GM18505 (cell line): ENCODE results near the gene SCYL3.
"Not testable (repeated sequence)": the region's sequence is repeated elsewhere in the genome, so short reads cannot be mapped to it uniquely, and the experiment has no call there.

ENCODE experiments used
- ATAC-seq: cut with Tn5 transposase; IDR thresholded peaks from one replicate; pipeline ENCODE4 v1.9.1; 2021; ENCODE audit not compliant: unreplicated experiment
- POLR2A ChIP-seq: IDR thresholded peaks from 4 replicates; pipeline ENCODE4 v1.6.1; 2011; ENCODE audit warnings: borderline replicate concordance; ENCODE audit not compliant: insufficient read depth, insufficient read length; ENCODE audit errors: extremely low read depth

Gene SCYL3, protein sequence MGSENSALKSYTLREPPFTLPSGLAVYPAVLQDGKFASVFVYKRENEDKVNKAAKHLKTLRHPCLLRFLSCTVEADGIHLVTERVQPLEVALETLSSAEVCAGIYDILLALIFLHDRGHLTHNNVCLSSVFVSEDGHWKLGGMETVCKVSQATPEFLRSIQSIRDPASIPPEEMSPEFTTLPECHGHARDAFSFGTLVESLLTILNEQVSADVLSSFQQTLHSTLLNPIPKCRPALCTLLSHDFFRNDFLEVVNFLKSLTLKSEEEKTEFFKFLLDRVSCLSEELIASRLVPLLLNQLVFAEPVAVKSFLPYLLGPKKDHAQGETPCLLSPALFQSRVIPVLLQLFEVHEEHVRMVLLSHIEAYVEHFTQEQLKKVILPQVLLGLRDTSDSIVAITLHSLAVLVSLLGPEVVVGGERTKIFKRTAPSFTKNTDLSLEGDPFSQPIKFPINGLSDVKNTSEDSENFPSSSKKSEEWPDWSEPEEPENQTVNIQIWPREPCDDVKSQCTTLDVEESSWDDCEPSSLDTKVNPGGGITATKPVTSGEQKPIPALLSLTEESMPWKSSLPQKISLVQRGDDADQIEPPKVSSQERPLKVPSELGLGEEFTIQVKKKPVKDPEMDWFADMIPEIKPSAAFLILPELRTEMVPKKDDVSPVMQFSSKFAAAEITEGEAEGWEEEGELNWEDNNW

GRCh38 chr1:169893645-169894423 lies at the start of gene SCYL3:
TSS of gene SCYL3 (minus strand) at chr1:169893896. CDS start at chr1:169888840, 5,056 bp downstream.
- peak; percentile 85 for TF ChIP-seq POLR2A
- ATAC-seq: peak; percentile 87

- TF ChIP-seq POLR2A: no peak
- ATAC-seq: no peak
These were observed 48.5 kb upstream of the SCYL3 start for GRCh38 chr1:169941982-169942830.

- ATAC-seq: no peak
These were observed 40.5 kb upstream of the SCYL3 start for GRCh38 chr1:169933984-169934725.

GRCh38 chr1:169931795-169932231 lies 38.1 kb upstream of the SCYL3 start:
- TF ChIP-seq POLR2A: no peak
- no peak for ATAC-seq

More at GRCh38 chr1:169933984-169934725, 40.5 kb upstream of the SCYL3 start:
- no peak for TF ChIP-seq POLR2A

DNA sequence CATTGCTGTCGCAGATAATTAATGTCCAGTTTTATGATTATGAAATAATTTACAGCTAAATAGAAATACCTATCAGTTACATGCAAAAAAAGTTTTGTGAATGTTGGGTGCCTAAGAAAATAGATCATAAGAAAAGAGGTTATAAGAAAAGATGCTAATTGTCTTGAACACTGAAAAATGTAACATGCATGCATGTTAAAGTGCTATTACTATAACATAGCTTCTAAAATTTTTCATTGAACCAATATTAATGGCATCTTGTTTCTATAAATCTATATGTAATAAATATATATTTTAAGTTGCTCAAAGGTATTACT lies 35.5 kb upstream of the SCYL3 start:
- no peak for TF ChIP-seq POLR2A
- no peak for ATAC-seq

DNA sequence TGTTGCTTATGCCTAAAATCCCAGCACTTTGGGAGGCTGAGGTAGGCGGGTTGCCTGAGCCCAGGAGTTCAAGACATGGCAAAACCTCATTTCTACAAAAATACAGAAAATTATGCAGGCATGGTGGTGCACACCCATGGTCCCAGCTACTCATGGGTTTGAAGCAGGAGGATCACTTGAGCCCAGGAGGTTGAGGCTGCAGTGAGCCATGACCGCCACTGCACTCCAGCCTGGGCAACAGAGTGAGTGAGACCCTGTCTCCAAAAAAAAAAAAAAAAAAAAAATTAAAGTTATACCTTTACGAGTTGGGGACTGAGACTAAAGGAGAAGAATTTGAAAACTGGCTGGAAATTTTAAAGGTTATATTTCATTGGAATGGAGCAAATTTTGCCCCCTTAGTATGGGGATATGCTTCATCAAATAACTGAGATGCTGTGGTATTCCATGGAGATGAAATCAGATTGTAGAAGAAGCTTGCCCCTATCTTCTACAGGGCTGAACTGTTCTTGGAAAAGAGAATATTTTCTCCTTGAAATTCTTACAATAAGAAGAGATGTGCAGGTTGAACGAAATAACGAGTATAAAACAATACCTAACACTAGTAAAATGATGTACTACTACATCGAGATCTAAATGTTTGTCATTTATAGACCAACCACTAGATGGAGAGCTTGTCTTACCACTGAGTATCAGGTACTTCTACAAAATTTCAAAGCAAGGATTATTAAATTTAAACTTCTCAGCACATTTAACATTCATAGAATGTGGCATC lies 34.9 kb upstream of the SCYL3 start:
- ATAC-seq: peak; percentile 67
- no peak for TF ChIP-seq POLR2A

DNA sequence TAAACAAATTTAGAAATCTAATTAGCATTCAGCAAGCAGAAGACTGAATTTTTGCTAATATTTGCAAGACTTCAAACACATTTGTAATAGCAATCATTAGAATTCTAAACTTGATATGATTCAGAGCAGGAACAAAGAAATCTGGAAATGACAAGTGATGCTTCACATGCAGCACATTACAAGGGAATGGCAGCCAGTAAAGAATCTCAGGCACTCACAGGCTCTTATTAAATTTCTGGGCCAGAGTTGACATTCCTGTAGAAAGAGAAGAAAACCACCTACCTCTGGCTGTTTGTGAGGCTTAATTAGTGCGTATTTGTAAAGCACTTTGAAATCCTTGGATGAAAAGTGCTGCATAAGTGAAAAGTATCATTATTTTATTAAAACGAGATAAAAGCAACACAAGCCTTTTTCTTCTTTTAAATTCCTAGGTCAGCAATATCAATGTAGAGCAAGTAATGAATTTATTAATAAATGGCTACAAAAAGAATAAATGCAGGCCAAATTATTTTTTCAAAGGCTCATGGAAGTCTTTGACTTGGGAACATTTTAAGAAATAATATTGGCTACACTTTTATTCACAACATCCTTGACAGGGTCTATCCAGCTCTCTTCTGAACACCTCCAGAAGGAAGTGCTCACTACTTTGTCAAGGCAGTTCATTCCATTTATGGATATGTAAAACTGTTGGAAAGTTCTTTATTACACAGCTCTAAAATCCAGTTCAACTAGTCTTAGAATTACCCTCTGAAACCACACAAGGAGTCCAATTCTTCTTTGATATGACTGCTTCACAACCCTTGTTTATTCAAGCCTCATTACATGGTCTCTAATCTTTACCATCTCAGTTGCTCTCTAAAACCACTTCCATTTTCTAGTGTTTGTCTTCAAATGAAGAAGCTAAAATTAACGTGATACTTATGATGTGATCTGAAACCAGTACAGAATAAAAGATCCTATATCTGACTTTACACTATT lies 32.1 kb upstream of the SCYL3 start:
- ATAC-seq: peak; percentile 78

DNA sequence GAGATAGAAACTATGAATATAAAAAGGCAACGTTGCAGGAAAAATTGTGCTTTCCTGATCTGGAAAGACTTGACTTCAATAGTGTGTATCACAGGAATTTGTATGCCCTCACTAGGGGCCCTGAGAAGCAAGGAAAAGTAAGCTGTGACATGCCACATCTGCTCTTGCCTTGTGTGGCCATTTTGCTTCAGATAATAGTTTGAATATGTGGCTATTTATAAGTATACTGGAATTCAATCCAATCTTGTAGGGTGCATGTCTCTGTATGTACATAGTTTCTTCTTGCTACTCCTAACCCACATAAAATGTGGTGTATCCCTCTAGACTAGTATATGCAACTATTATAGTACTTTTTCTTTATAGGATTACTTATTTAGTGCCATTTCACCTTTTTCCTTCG lies 31.1 kb upstream of the SCYL3 start:
- no peak for ATAC-seq
- TF ChIP-seq POLR2A: no peak

More for the DNA sequence above, 32.1 kb upstream of the SCYL3 start:
- no peak for TF ChIP-seq POLR2A

DNA sequence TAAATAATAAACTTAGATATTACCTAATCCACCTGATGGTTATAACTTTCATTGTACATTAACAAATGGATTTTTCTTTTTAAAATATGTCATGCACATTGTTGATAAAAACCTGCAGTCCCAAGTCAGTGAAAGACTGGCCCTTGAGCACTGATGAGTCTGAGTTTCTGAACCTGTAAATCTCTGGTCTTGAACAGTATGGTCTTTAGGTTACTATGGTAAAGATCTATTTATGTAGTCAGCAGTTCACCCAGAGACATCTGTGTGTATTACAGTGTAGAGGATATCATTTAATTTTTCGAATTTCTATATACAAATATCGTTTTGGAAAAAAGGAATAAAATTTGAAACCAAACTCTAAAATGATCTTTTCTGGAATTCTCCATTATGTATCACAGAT lies 30.4 kb upstream of the SCYL3 start:
- no peak for ATAC-seq
- TF ChIP-seq POLR2A: no peak

- no peak for ATAC-seq
- TF ChIP-seq POLR2A: no peak
These were observed 27.4 kb upstream of the SCYL3 start for GRCh38 chr1:169921080-169921479.

GRCh38 chr1:169918927-169919326 lies 25.2 kb upstream of the SCYL3 start:
- no peak for ATAC-seq
- no peak for TF ChIP-seq POLR2A

DNA sequence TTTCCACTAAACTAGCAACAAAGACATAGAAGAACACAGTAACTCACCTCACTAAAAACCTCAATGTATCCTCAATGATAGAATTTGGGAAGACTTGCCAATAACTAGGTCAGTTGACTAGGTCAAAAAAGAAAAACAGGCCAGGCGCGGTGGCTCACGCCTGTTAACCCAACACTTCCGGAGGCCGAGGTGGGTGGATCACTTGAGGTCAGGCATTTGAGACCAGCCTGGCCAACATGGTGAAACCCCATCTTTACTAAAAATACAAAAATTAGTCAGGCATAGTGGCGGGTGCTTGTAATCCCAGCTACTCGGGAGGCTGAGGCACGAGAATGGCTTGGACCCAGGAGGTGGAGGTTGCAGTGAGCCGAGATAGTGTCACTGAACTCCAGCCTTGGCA lies 24.5 kb upstream of the SCYL3 start:
- not testable (repeated sequence) for ATAC-seq
